PC-3 (cell line): ENCODE data around the gene MMP1.

Source experiments
- EZH2 ChIP-seq: fragments of 300-600 bp; sonication (generic); IDR thresholded peaks from one replicate; pipeline ENCODE4 v1.6.1; 2017; ENCODE audit warnings: antibody characterized with exemption, mild to moderate bottlenecking, low read length; ENCODE audit not compliant: unreplicated experiment
- EZH2phosphoT487 ChIP-seq: fragments of 300-600 bp; sonication (generic); IDR thresholded peaks from 2 replicates; pipeline ENCODE4 v1.6.1; 2018; ENCODE audit warnings: mild to moderate bottlenecking, antibody characterized with exemption, low read length, borderline replicate concordance
- TF ChIP-seq, protein P1 (sequence below): fragments of 300-600 bp; sonication (generic); conservative IDR thresholded peaks from 2 replicates; pipeline ENCODE4 v1.5.1; 2017; ENCODE audit warnings: antibody characterized with exemption, low read depth, mild to moderate bottlenecking, low read length

GRCh38 chr11:102783016-102783415 is 14.9 kb downstream of the MMP1 start:
- TF ChIP-seq, protein P1, sequence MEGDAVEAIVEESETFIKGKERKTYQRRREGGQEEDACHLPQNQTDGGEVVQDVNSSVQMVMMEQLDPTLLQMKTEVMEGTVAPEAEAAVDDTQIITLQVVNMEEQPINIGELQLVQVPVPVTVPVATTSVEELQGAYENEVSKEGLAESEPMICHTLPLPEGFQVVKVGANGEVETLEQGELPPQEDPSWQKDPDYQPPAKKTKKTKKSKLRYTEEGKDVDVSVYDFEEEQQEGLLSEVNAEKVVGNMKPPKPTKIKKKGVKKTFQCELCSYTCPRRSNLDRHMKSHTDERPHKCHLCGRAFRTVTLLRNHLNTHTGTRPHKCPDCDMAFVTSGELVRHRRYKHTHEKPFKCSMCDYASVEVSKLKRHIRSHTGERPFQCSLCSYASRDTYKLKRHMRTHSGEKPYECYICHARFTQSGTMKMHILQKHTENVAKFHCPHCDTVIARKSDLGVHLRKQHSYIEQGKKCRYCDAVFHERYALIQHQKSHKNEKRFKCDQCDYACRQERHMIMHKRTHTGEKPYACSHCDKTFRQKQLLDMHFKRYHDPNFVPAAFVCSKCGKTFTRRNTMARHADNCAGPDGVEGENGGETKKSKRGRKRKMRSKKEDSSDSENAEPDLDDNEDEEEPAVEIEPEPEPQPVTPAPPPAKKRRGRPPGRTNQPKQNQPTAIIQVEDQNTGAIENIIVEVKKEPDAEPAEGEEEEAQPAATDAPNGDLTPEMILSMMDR = no peak
- TF ChIP-seq EZH2phosphoT487 (no peak), EZH2 (no peak)
